LNCAP (cell line): ENCODE data around the gene NOB1.

Source experiments
- CTCF ChIP-seq: fragments of 450-650 bp; IDR thresholded peaks from 2 replicates; pipeline ENCODE4 v1.5.1; 2017; ENCODE audit warnings: mild to moderate bottlenecking

Gene NOB1

GRCh38 chr16:69732101-69732500 lies 22.6 kb downstream of the NOB1 start:
- no peak for TF ChIP-seq CTCF

- TF ChIP-seq CTCF, result no peak
Observed at GRCh38 chr16:69727916-69728270, 26.8 kb downstream of the NOB1 start.

GRCh38 chr16:69726313-69727060 lies 28.2 kb downstream of the NOB1 start, which contains the start of gene NQO1:
Gene NQO1, minus strand, starts transcription at chr16:69726560. Its CDS starts 121 bp downstream, at chr16:69726439.
- no peak for TF ChIP-seq CTCF

GRCh38 chr16:69725480-69726312 lies 29.0 kb downstream of the NOB1 start:
- TF ChIP-seq CTCF, result no peak

- TF ChIP-seq CTCF, result no peak
Observed at GRCh38 chr16:69724981-69725479, 29.7 kb downstream of the NOB1 start.

- TF ChIP-seq CTCF, result no peak
Observed at GRCh38 chr16:69724414-69724873, 30.3 kb downstream of the NOB1 start.

- no peak for TF ChIP-seq CTCF
Observed at GRCh38 chr16:69721441-69721957, 33.2 kb downstream of the NOB1 start.
